Naive thymus-derived CD4-positive, alpha-beta T cell (primary cell): ENCODE results near the gene FABP6. TPM values are rescaled to one million over a fixed set of nuclear protein-coding genes. Genes with fewer than 3 reads are reported as not detected.

ENCODE experiments used
- ATAC-seq: fragments of 150-1000 bp; cut with Tn5 transposase; 2 replicates; pipeline ENCODE4 v1.10.0; 2021; ENCODE audit warnings: mild to moderate bottlenecking, moderate library complexity
- CTCF ChIA-PET: fragments of 350-600 bp; sonication (Branson Sonifier 250); formaldehyde crosslinking; loops from one replicate; lab custom pipeline; 2021; ENCODE audit warnings: antibody characterized with exemption; lab: Charles Lee
- POLR2A ChIA-PET: fragments of 350-600 bp; sonication (Branson Sonifier 250); formaldehyde crosslinking; loops from one replicate; lab custom pipeline; 2021; ENCODE audit warnings: antibody characterized with exemption, inconsistent platforms; lab: Charles Lee
- DNase-seq, 9 donors: peaks; one replicate each; pipeline versions ENCODE4 v3.0.0 to v3.0.0-alpha.2; 2020 to 2022; ENCODE audit warnings: mixed read lengths in 1 of 9
- H3K27ac ChIP-seq: one replicate; pipeline ENCODE4 v1.7.0; 2013; ENCODE audit warnings: mild to moderate bottlenecking, low read depth, low read length, moderate library complexity
- H3K27me3 ChIP-seq, 2 donors: one replicate each; pipeline ENCODE4 v1.7.0; 2013; ENCODE audit warnings: low read length in 2 of 2, mild to moderate bottlenecking in 2 of 2, moderate library complexity in 2 of 2; ENCODE audit not compliant: control insufficient read depth in 2 of 2, insufficient read depth in 2 of 2
- H3K36me3 ChIP-seq, 3 experiments: 1 replicate in 2 of 3; 2 replicates in 1 of 3; pipeline ENCODE4 v1.7.0; 2013; ENCODE audit warnings: low read length in 3 of 3, mild to moderate bottlenecking in 3 of 3, moderate library complexity in 1 of 3; ENCODE audit not compliant: insufficient read depth in 3 of 3, control insufficient read depth in 2 of 3
- H3K4me1 ChIP-seq, 2 donors: one replicate each; pipeline ENCODE4 v1.7.0; 2013; ENCODE audit warnings: low read length in 2 of 2, mild to moderate bottlenecking in 2 of 2, moderate library complexity in 1 of 2; ENCODE audit not compliant: control insufficient read depth in 2 of 2, insufficient read depth in 2 of 2
- H3K4me3 ChIP-seq: 2 replicates; pipeline ENCODE4 v1.7.0; 2013; ENCODE audit warnings: mild to moderate bottlenecking, low read length
- H3K9me3 ChIP-seq, 3 experiments: 1 replicate in 2 of 3; 2 replicates in 1 of 3; pipeline ENCODE4 v1.7.0; 2013; ENCODE audit warnings: low read length in 3 of 3; ENCODE audit not compliant: control insufficient read depth in 2 of 3
- H3K27ac Mint-ChIP-seq, 9 donors: one replicate each; pipeline ENCODE4 v1.8.0; 2020 to 2022; ENCODE audit warnings: mixed read lengths in 9 of 9, mild to moderate bottlenecking in 8 of 9, moderate library complexity in 5 of 9, inconsistent platforms in 2 of 9
- H3K27me3 Mint-ChIP-seq, 5 donors: one replicate each; pipeline ENCODE4 v1.8.0; 2021 to 2022; ENCODE audit warnings: mixed read lengths in 5 of 5, mild to moderate bottlenecking in 1 of 5
- H3K36me3 Mint-ChIP-seq, 5 donors: one replicate each; pipeline ENCODE4 v1.8.0; 2020 to 2022; ENCODE audit warnings: mixed read lengths in 5 of 5, mild to moderate bottlenecking in 3 of 5, inconsistent platforms in 1 of 5
- H3K4me1 Mint-ChIP-seq, 7 donors: one replicate each; pipeline ENCODE4 v1.8.0; 2020 to 2022; ENCODE audit warnings: mixed read lengths in 7 of 7, mild to moderate bottlenecking in 3 of 7, inconsistent platforms in 1 of 7
- H3K4me3 Mint-ChIP-seq, 10 donors: one replicate each; pipeline ENCODE4 v1.8.0; 2020 to 2022; ENCODE audit warnings: mild to moderate bottlenecking in 10 of 10, mixed read lengths in 10 of 10, moderate library complexity in 6 of 10, inconsistent platforms in 2 of 10
- H3K9me3 Mint-ChIP-seq, 11 donors: one replicate each; pipeline ENCODE4 v1.8.0; 2020 to 2022; ENCODE audit warnings: mixed read lengths in 11 of 11, mild to moderate bottlenecking in 4 of 11, inconsistent platforms in 1 of 11, moderate library complexity in 1 of 11
- intact Hi-C, 2 donors: fragments of 100-400 bp; cut with micrococcal nuclease; formaldehyde crosslinking; loops; one replicate each; pipeline ENCODE4 v1.15.1; 2023
- polyA plus RNA-seq, 2 donors: library from polyadenylated mRNA; unstranded; fragments of 300-500 nt; fragmentation: Illumina TruSeq; gene quantifications; one replicate each; pipeline ENCODE4 v1.2.3, GENCODE V29; 2021
- total RNA-seq, 6 experiments: library from RNA in 5 of 6; stranded (reverse) in 5 of 6; gene quantifications; 1 replicate in 5 of 6; 2 replicates in 1 of 6; pipeline ENCODE4 v1.2.3 and lab custom pipeline; 2021 to 2026

Gene FABP6
- total and polyA plus RNA-seq, 7 experiments from 2014 or later, result 0.60 TPM; not detected in 6

DNA sequence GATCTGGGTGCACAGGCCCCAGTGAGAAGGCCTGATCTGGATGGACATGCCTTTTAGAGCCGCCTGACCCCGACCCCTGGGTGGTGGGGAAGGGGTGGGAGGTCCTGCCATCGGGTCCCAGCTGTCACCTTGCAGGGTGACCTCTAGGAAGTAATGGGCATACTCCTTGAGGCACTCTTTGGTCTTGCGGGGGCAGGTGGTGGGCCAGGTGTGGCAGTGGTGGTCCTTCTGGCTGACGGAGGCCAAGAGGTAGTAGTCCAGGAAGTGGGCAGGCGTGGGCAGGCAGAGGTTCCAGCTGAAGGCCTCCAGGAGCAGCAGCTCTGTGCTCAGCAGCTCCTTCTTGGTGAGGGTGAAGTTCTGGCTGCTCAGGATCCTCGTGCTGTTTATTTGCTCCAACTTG, 30.0 kb downstream of the FABP6 start:
- Histone ChIP-seq H3K9me3 (no peaks in the 10 kb centered on the region), H3K27me3 (no peaks in the 10 kb centered on the region), H3K4me3 (no peak overlapping the region), H3K36me3 (no peaks in the 10 kb centered on the region), H3K4me1 (no peaks in the 10 kb centered on the region), H3K27ac (no peak overlapping the region)
- ATAC-seq (no peak), DNase-seq (no peak)
- H3K9me3 Mint-ChIP-seq, result no peaks in the 10 kb centered on the region
- no peak overlapping the region for H3K27ac Mint-ChIP-seq
- H3K36me3 Mint-ChIP-seq, result no peaks in the 10 kb centered on the region
- POLR2A ChIA-PET, result no interaction called here
- CTCF ChIA-PET, result interaction anchor here (0.6 kb wide), 1 partner anchor 17 kb away, joined by 3 read pairs; no protein-coding TSS in a partner anchor
- peaks cover 0 to 15% (median 12%) of the 10 kb centered on the region in 5 donors for H3K27me3 Mint-ChIP-seq
- H3K4me3 Mint-ChIP-seq, result no peak overlapping the region
- intact Hi-C loops, result no loop called here
- peaks cover 0 to 11% (median 5%) of the 10 kb centered on the region in 7 donors for H3K4me1 Mint-ChIP-seq

DNA sequence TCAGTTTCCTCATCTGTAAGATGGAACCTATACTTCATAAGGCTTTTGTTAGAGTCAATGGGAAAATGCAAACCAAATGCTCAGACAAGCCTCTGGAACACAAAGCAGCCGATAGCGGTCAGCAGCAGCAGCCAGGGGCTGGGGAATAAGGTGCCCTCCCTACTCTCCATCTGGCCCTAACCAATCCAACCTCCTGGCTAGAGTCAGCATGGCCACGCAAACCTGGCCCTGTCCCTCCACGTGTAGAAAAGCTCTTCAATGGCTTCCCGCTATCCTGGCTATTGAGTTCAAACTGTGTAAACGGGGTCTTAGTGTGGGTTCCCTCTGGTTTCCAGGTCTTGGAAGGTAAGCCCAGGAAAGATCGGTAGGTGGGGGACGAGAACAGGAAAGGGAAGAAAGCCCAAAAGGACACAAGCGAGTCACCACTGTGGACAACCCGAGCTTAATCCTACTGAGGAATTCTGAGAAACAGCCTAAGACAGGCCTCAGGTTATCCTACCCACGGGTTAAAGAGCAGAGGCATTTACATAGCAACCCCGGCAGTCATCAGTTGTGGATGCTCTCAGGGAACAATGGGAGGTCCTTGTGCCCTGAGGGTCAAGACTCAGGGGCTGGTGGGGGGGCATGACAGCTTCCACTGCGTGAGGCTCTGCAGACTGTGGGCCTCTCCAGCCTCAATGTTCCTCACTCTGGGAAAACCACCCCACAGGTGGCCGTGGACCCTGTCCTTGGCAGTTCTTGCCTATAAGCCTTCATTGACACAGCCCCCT, 30.9 kb downstream of the FABP6 start:
- H3K36me3 ChIP-seq, result no peaks in the 10 kb centered on the region
- H3K9me3 ChIP-seq, result no peaks in the 10 kb centered on the region
- H3K4me3 ChIP-seq, result no peak overlapping the region
- DNase-seq (no peak), ATAC-seq (no peak)
- Mint-ChIP-seq H3K4me3 (no peak overlapping the region), H3K9me3 (no peaks in the 10 kb centered on the region), H3K4me1 (peaks cover 0 to 11% (median 5%) of the 10 kb centered on the region in 7 donors), H3K27ac (no peak overlapping the region), H3K36me3 (no peaks in the 10 kb centered on the region), H3K27me3 (peaks cover 0 to 15% (median 12%) of the 10 kb centered on the region in 5 donors)
- H3K27me3 ChIP-seq, result no peaks in the 10 kb centered on the region
- ChIA-PET CTCF (no interaction called here), POLR2A (no interaction called here)
- no peak overlapping the region for H3K27ac ChIP-seq
- no peaks in the 10 kb centered on the region for H3K4me1 ChIP-seq
- intact Hi-C loops, result no loop called here

DNA sequence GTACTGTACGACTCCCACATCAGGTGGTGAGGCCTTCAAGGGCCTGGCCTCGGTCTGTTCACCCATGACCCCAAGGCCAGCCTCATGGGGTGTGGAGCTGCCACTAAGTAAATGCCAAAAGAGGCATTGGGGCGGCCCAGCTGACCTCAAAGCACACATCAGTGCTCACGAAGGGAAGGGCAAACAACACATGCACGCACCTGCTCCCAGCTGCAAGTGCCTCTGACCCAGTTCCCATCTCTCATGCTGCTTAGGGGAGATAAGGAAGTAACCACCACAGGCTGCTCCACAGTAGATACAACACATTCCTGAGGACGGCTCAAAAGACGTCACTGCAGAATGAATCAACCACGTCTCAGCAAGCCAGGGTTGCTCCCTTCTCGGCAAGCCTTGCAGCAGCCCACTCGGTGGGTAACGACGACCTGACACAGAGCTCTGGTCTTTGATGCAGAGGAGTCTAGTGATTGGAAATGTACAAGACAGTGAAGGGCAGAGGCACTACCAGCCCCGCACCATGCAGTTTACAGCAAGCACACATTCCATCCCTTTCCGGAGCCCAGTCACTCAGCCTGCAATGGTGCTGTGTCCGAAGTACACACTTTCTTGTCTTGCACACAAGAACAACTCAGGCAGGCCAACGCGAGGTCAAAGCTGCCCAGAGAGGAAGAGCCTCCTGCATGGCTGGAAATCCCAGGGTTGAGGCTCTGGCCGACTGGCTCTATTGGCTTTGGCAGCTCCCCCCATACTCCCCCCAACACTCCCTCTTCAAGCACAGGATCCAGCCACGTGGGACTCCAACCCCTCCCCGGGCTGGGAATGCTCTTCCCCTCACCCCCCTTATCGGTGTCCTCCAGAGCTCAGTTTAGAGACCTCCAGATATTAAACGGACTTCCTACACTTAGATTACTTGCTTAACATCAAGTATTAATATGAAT, 31.8 kb downstream of the FABP6 start:
- peak; percentile 68 for ATAC-seq
- no peak for DNase-seq
- CTCF ChIA-PET, result no interaction called here
- Mint-ChIP-seq H3K4me3 (no peak overlapping the region), H3K4me1 (peaks cover 0 to 11% (median 5%) of the 10 kb centered on the region in 7 donors), H3K9me3 (no peaks in the 10 kb centered on the region), H3K36me3 (no peaks in the 10 kb centered on the region), H3K27me3 (peaks cover 0 to 15% (median 15%) of the 10 kb centered on the region in 5 donors), H3K27ac (no peak overlapping the region)
- H3K4me1 ChIP-seq, result no peaks in the 10 kb centered on the region
- no peak overlapping the region for H3K4me3 ChIP-seq
- no peaks in the 10 kb centered on the region for H3K27me3 ChIP-seq
- intact Hi-C loops, result no loop called here
- no peaks in the 10 kb centered on the region for H3K9me3 ChIP-seq
- H3K27ac ChIP-seq, result no peak overlapping the region
- H3K36me3 ChIP-seq, result no peaks in the 10 kb centered on the region
- POLR2A ChIA-PET, result no interaction called here

DNA sequence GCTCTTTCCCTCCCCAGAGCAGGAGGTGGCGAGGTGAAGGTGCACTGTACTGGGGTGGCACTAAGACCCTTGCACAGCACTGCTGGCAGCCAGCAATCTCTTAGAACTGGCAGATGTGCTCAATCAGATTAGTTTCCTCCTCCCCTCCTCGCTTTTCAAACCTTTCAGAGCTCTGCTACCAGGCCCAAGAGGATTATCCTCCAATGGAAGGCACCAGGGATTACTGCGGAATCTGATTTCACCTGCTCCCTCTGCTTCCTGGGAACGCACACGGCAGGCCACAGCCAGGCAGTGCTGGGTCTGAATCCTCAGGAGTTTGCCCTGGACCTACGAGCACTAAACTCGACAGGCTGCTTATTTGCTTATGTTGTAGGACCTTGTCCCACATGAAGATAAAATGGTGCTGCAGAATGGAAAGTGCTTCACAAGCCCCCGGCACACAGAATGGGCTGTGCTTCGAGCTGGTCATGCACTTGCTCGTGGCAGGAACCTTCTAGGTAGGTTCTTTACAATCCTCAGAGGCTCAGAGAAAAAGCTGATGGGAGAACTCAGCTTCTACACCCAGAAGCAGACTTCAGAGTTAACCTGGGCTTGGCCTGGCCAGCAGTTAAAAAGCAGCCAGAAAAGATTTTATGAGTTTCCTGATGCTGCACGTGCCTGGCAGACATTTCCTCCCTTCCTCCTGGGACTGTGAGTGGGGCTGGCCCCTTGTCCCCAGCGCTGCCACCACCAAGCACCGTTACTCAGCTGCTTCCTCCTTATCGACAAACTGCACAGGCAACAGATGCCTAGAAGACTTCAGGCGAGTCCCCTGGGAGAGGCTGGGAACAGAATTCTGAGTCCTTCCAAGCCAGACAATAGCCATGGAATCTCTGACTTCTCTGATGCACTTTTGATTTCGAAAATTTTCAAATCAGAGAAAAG, 33.1 kb downstream of the FABP6 start:
- no peaks in the 10 kb centered on the region for H3K4me1 ChIP-seq
- Mint-ChIP-seq H3K9me3 (no peaks in the 10 kb centered on the region), H3K27ac (no peak overlapping the region), H3K4me1 (peaks cover 0 to 11% (median 5%) of the 10 kb centered on the region in 7 donors), H3K36me3 (no peaks in the 10 kb centered on the region), H3K4me3 (no peak overlapping the region), H3K27me3 (peaks cover 0 to 16% (median 15%) of the 10 kb centered on the region in 5 donors)
- DNase-seq (no peak), ATAC-seq (no peak)
- CTCF ChIA-PET, result no interaction called here
- no peak overlapping the region for H3K4me3 ChIP-seq
- H3K27me3 ChIP-seq, result no peaks in the 10 kb centered on the region
- no peak overlapping the region for H3K27ac ChIP-seq
- POLR2A ChIA-PET, result no interaction called here
- no peaks in the 10 kb centered on the region for H3K36me3 ChIP-seq
- intact Hi-C loops, result no loop called here
- no peaks in the 10 kb centered on the region for H3K9me3 ChIP-seq

DNA sequence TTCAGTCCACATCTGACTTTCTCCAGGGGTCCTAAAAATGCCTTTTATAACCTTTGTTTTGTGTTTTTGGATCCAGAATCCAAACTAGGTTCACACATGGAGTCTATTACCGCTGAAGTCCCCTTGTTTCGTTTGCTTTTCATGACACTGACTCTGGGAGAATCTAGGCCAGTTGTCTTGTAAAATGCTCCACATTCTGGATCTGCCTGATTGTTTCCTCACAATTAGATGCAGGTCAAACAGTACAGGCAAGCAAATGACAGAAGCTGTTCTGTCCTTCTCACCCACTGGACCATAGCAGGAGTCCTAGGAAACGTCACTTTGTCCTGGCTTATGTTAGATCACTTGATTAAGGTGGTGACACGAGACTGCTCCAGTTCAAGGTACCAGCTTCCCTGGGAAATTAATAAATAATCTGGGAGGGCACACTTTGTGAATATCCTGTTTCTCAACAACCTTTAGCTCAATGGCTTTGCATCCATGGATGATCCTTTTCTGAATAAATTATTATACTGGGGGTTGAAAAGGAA, 34.1 kb downstream of the FABP6 start:
- Mint-ChIP-seq H3K9me3 (no peaks in the 10 kb centered on the region), H3K4me3 (no peak overlapping the region), H3K27ac (no peak overlapping the region), H3K4me1 (peaks cover 0 to 11% (median 5%) of the 10 kb centered on the region in 7 donors), H3K27me3 (peaks cover 0 to 16% (median 15%) of the 10 kb centered on the region in 5 donors), H3K36me3 (no peaks in the 10 kb centered on the region)
- Histone ChIP-seq H3K4me1 (no peaks in the 10 kb centered on the region), H3K4me3 (no peak overlapping the region), H3K9me3 (no peaks in the 10 kb centered on the region), H3K27me3 (no peaks in the 10 kb centered on the region), H3K36me3 (no peaks in the 10 kb centered on the region), H3K27ac (no peak overlapping the region)
- intact Hi-C loops, result no loop called here
- POLR2A ChIA-PET, result no interaction called here
- DNase-seq (no peak), ATAC-seq (no peak)
- CTCF ChIA-PET, result no interaction called here

DNA sequence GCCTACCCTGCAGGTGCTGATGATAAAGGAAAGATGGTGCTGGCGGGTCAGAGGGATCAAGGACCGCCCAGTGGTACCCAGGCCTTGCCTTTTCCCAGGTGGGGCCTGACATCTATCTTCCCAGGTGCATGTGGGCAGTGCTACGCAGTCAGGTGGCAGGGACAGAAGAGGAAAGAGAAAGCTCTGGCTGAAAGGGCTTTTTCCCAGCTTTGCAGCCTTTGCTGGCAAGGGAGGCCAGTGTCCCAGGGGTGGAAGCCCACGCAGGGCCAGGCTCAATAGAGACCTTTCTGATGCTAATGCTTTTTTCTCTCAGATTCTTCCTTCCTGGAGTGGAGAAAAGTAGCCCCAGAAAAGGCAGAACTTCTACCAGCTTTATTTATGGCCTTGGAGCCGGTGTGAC, 36.7 kb downstream of the FABP6 start:
- Histone ChIP-seq H3K27me3 (no peaks in the 10 kb centered on the region), H3K4me1 (no peaks in the 10 kb centered on the region), H3K9me3 (no peaks in the 10 kb centered on the region), H3K27ac (no peak overlapping the region), H3K4me3 (no peak overlapping the region), H3K36me3 (no peaks in the 10 kb centered on the region)
- Mint-ChIP-seq H3K4me1 (peaks cover 0 to 16% (median 6%) of the 10 kb centered on the region in 7 donors), H3K27ac (no peak overlapping the region), H3K4me3 (no peak overlapping the region), H3K9me3 (no peaks in the 10 kb centered on the region), H3K27me3 (peaks cover 0 to 15% (median 12%) of the 10 kb centered on the region in 5 donors), H3K36me3 (no peaks in the 10 kb centered on the region)
- POLR2A ChIA-PET, result no interaction called here
- CTCF ChIA-PET, result no interaction called here
- DNase-seq, result no peak
- ATAC-seq, result no peak
- intact Hi-C loops, result no loop called here
